HepG2 (cell line): ENCODE measurements around the gene PLXNC1. TPM values are rescaled to one million over a fixed set of nuclear protein-coding genes. Genes with fewer than 3 reads are reported as not detected.

ENCODE experiments used
- ATAC-seq: fragments of 200-7000 bp; cut with Tn5 transposase; 3 replicates; pipeline ENCODE4 v1.9.1; 2020; ENCODE audit warnings: mild to moderate bottlenecking, moderate library complexity
- BruUV-seq: library from RNA; stranded (reverse); fragments of 400-500 nt; replicated peaks from 2 replicates; lab custom pipeline; 2021; lab: Mats Ljungman, UMichigan
- CTCF ChIA-PET: fragments of 300-600 bp; formaldehyde crosslinking; extraction: SDS; loops from one replicate; lab custom pipeline; 2021; ENCODE audit warnings: low total read pairs, inconsistent platforms, low intra/inter-chr PET ratio; lab: Yijun Ruan, JAX
- POLR2A ChIA-PET: fragments of 350-600 bp; sonication (Branson Sonifier 250); formaldehyde crosslinking; loops from one replicate; lab custom pipeline; 2020; ENCODE audit warnings: antibody characterized with exemption, inconsistent platforms; lab: Yijun Ruan, JAX
- DNase-seq: peaks from one replicate; pipeline ENCODE4 v3.0.0-alpha.2; 2015; ENCODE audit warnings: low spot score
- FAIRE-seq: peaks from 3 replicates; lab custom pipeline; 2011; peaks lifted over from hg19 to GRCh38; lab: Jason Lieb, UNC
- H2AFZ ChIP-seq: one replicate; pipeline ENCODE4 v1.6.1; 2011; ENCODE audit warnings: low read length, inconsistent platforms
- H3K27ac ChIP-seq: fragments of 300-600 bp; 3 replicates; pipeline ENCODE4 v1.8.0; 2011; ENCODE audit warnings: mixed run types, mild to moderate bottlenecking, mixed read lengths, low read length, inconsistent platforms; ENCODE audit not compliant: insufficient read depth; ENCODE audit errors: extremely low read length
- H3K27me3 ChIP-seq, 2 experiments: fragments of 200-600 bp in 1 of 2; 2 replicates in 1 of 2; 3 replicates in 1 of 2; pipeline versions ENCODE4 v1.6.0 to v1.8.0; 2011; ENCODE audit warnings: low read length in 2 of 2, mild to moderate bottlenecking in 2 of 2, moderate library complexity in 2 of 2, inconsistent platforms in 1 of 2; ENCODE audit not compliant: insufficient read depth in 2 of 2, control insufficient read depth in 1 of 2
- H3K36me3 ChIP-seq, 2 experiments: fragments of 200-600 bp in 1 of 2; replicated peaks in 1 of 2; 2 replicates in 1 of 2; 3 replicates in 1 of 2; pipeline versions ENCODE4 v1.5.1 to v1.8.0; 2011; ENCODE audit warnings: low read length in 2 of 2, inconsistent platforms in 1 of 2; ENCODE audit not compliant: insufficient read depth in 2 of 2, control insufficient read depth in 1 of 2
- H3K4me1 ChIP-seq: 2 replicates; pipeline ENCODE4 v1.5.1; 2012; ENCODE audit warnings: low read length, inconsistent platforms; ENCODE audit not compliant: insufficient read depth
- H3K4me2 ChIP-seq: 2 replicates; pipeline ENCODE4 v1.6.0; 2011; ENCODE audit warnings: low read depth, low read length, inconsistent platforms
- H3K4me3 ChIP-seq, 3 experiments: fragments of 200-600 bp in 1 of 3; sonication (generic), shearing (Covaris generic) in 1 of 3; replicated peaks in 1 of 3; 2 replicates each; pipeline ENCODE4 v1.5.1; 2011 to 2016; ENCODE audit warnings: low read length in 3 of 3, inconsistent platforms in 2 of 3, low read depth in 2 of 3, mild to moderate bottlenecking in 2 of 3, control low read depth in 1 of 3, mixed read lengths in 1 of 3; ENCODE audit not compliant: insufficient read depth in 1 of 3
- H3K79me2 ChIP-seq: one replicate; pipeline ENCODE4 v1.6.1; 2011; ENCODE audit warnings: low read length, inconsistent platforms; ENCODE audit not compliant: insufficient read depth
- H3K9ac ChIP-seq: 2 replicates; pipeline ENCODE4 v1.6.0; 2011; ENCODE audit warnings: mild to moderate bottlenecking, low read depth, low read length, inconsistent platforms; ENCODE audit not compliant: insufficient read depth
- H3K9me3 ChIP-seq: 2 replicates; pipeline ENCODE4 v1.5.1; 2012; ENCODE audit warnings: mild to moderate bottlenecking, low read length
- H4K20me1 ChIP-seq: 2 replicates; pipeline ENCODE4 v1.6.0; 2011; ENCODE audit warnings: inconsistent platforms, mild to moderate bottlenecking, low read length, moderate library complexity; ENCODE audit not compliant: insufficient read depth
- AHR ChIP-seq: IDR thresholded peaks from 2 replicates; pipeline ENCODE4 v1.6.1; 2018; ENCODE audit warnings: missing genetic modification reagents, missing compliant biosample characterization
- CEBPB ChIP-seq: IDR thresholded peaks from 2 replicates; pipeline ENCODE4 v1.6.1; 2011; ENCODE audit warnings: low read depth, low read length, improper control_type of control experiment, borderline replicate concordance
- FIP1L1 ChIP-seq: fragments of 200-400 bp; formaldehyde crosslinking; IDR thresholded peaks from 2 replicates; pipeline ENCODE4 v1.6.1; 2018; ENCODE audit warnings: low read depth, mild to moderate bottlenecking, low read length, moderate library complexity, borderline replicate concordance; ENCODE audit not compliant: insufficient read depth
- GABPB1 ChIP-seq: IDR thresholded peaks from 2 replicates; pipeline ENCODE4 v1.6.1; 2016; ENCODE audit warnings: mild to moderate bottlenecking, missing genetic modification reagents, moderate library complexity, missing compliant biosample characterization
- GATAD2A ChIP-seq: IDR thresholded peaks from 2 replicates; pipeline ENCODE4 v1.6.1; 2016
- HNRNPUL1 ChIP-seq: fragments of 200-400 bp; formaldehyde crosslinking; IDR thresholded peaks from 2 replicates; pipeline ENCODE4 v1.6.1; 2017; ENCODE audit warnings: low read depth, mild to moderate bottlenecking, low read length, moderate library complexity
- ZFP82 ChIP-seq: sonication (generic); formaldehyde crosslinking; IDR thresholded peaks from 2 replicates; pipeline ENCODE4 v1.5.1; 2020; ENCODE audit warnings: mild to moderate bottlenecking, missing genetic modification reagents, borderline replicate concordance
- ZNF629 ChIP-seq: sonication (generic); formaldehyde crosslinking; conservative IDR thresholded peaks from 2 replicates; pipeline ENCODE4 v1.5.0; 2020; ENCODE audit warnings: missing genetic modification reagents
- ZNF7 ChIP-seq: IDR thresholded peaks from 2 replicates; pipeline ENCODE4 v1.6.1; 2016; ENCODE audit warnings: missing biosample characterization, missing genetic modification reagents
- WGBS: methylation state at CpG from one replicate; pipeline ENCODE4 v1.1.6; 2017; ENCODE audit warnings: low lambda C conversion rate; 5-methylcytosine and 5-hydroxymethylcytosine counted together
- in situ Hi-C: cut with HindIII; loops from 2 replicates; pipeline ENCODE4 v1.10.0; 2017; ENCODE audit warnings: low pct_unique_long_range_greater_than_20kb; ENCODE audit not compliant: extremely low pct_ligation_motif_present
- intact Hi-C: fragments of 100-400 bp; cut with micrococcal nuclease; formaldehyde crosslinking; loops from one replicate; pipeline ENCODE4 v1.10.0; 2022; ENCODE audit not compliant: unreplicated experiment
- polyA plus RNA-seq, 8 experiments: library from polyadenylated mRNA; depleted of rRNA in 3 of 8; stranded (reverse) in 7 of 8; unstranded in 1 of 8; fragments of >200 nt; fragmentation: Illumina TruSeq in 4 of 8; extraction: Trizol in 4 of 8; gene quantifications; 2 replicates each; pipeline versions ENCODE4 v1.2.1 to v1.2.3, GENCODE V29; 2011 to 2016; ENCODE audit warnings: low read depth in 4 of 8, missing spikeins in 1 of 8, mixed read lengths in 1 of 8; ENCODE audit not compliant: insufficient read depth in 1 of 8
- total RNA-seq, 5 experiments: library from RNA; depleted of rRNA; stranded (reverse); fragments of >200 nt; fragmentation: Illumina TruSeq; extraction: Trizol; gene quantifications; 2 replicates each; pipeline ENCODE4 v1.2.3, GENCODE V29; 2016; ENCODE audit warnings: low read depth in 1 of 5

PLXNC1 gene
- total and polyA plus RNA-seq, 2 of the 13 experiments (the other 11 are each of a cell fraction or from before 2014, with no cell fraction given), result 6.6 to 11.2 TPM

- Histone ChIP-seq H3K36me3 (no peaks in the 10 kb centered on the region), H3K4me3 (no peak overlapping the region), H3K79me2 (no peaks in the 10 kb centered on the region), H4K20me1 (no peaks in the 10 kb centered on the region), H3K9ac (no peak overlapping the region), H3K4me2 (no peak overlapping the region), H2AFZ (no peak overlapping the region), H3K4me1 (no peaks in the 10 kb centered on the region), H3K9me3 (no peaks in the 10 kb centered on the region), H3K27ac (no peak overlapping the region), H3K27me3 (peaks cover 0 to 15% of the 10 kb centered on the region in 2 experiments; a peak in 1 of 5 replicates)
- BruUV-seq, result no TSS peak
- TF ChIP-seq GABPB1 (CRISPR knock-in tag), result no peak
- TF ChIP-seq CEBPB, result peak; percentile 77; the same call in 1 of the 2 replicates
- TF ChIP-seq AHR (CRISPR knock-in tag), result no peak
- ATAC-seq, result no peak
- FAIRE-seq, result no peak
- intact Hi-C loops, result no loop called here
- ChIA-PET CTCF (no interaction called here), POLR2A (no interaction called here)
- in situ Hi-C loops, result loop anchor here (25.0 kb wide), 1 partner anchor 635 kb away; no protein-coding TSS in a partner anchor
- WGBS, result 29% methylated on average over 12 of the region's 12 CpGs
- DNase-seq, result no peak
Measured at GRCh38 chr12:94127239-94128131, 20.9 kb upstream of the PLXNC1 start.

- ChIA-PET POLR2A (no interaction called here), CTCF (no interaction called here)
- H3K27me3 ChIP-seq, result peaks cover 0 to 15% of the 10 kb centered on the region in 2 experiments; a peak in 1 of 5 replicates
- no peaks in the 10 kb centered on the region for H4K20me1 ChIP-seq
- no peak overlapping the region for H3K9ac ChIP-seq
- ATAC-seq (no peak), FAIRE-seq (no peak), DNase-seq (no peak)
- BruUV-seq, result no TSS peak
- H3K9me3 ChIP-seq, result no peaks in the 10 kb centered on the region
- TF ChIP-seq ZNF7 (no peak), GATAD2A (CRISPR knock-in tag) (no peak), HNRNPUL1 (no peak), FIP1L1 (no peak), ZNF629 (no peak), ZFP82 (CRISPR knock-in tag) (no peak)
- H3K36me3 ChIP-seq, result no peaks in the 10 kb centered on the region
- no peaks in the 10 kb centered on the region for H3K79me2 ChIP-seq
- WGBS, result 45% methylated on average over 4 of the region's 4 CpGs
- H3K4me2 ChIP-seq, result no peak overlapping the region
- intact Hi-C loops (no loop called here), in situ Hi-C loops (loop anchor here (25.0 kb wide), 1 partner anchor 634 kb away; no protein-coding TSS in a partner anchor)
- H3K27ac ChIP-seq, result no peak overlapping the region
- no peak overlapping the region for H2AFZ ChIP-seq
- no peaks in the 10 kb centered on the region for H3K4me1 ChIP-seq
- H3K4me3 ChIP-seq, result no peak overlapping the region
Measured at GRCh38 chr12:94128280-94128679, 20.1 kb upstream of the PLXNC1 start.
